Right atrium auricular region (tissue), 2 donors: ENCODE results near the gene AGPAT1. TPM values are rescaled to one million over a fixed set of nuclear protein-coding genes. Genes with fewer than 3 reads are reported as not detected.

Source experiments
- DNase-seq: peaks from one replicate; pipeline ENCODE4 v3.0.0-alpha.2; 2019; ENCODE audit warnings: low spot score
- H3K27ac ChIP-seq, 2 donors: fragments of 200-600 bp; sonication (generic); 1 replicate in 1 of 2; 2 replicates in 1 of 2; pipeline ENCODE4 v1.5.1; 2016 to 2019
- H3K27me3 ChIP-seq, 2 donors: fragments of 200-600 bp; sonication (generic); one replicate each; pipeline versions ENCODE4 v1.5.1 to v1.6.0; 2017 to 2019
- H3K36me3 ChIP-seq: fragments of 200-600 bp; sonication (generic); one replicate; pipeline ENCODE4 v1.5.1; 2016
- H3K4me1 ChIP-seq, 2 donors: fragments of 200-600 bp; sonication (generic); one replicate each; pipeline versions ENCODE4 v1.5.1 to v1.6.0; 2017 to 2019
- H3K4me3 ChIP-seq, 2 donors: fragments of 200-600 bp; sonication (generic); 1 replicate in 1 of 2; 2 replicates in 1 of 2; pipeline ENCODE4 v1.5.1; 2017 to 2019; ENCODE audit warnings: mild to moderate bottlenecking in 1 of 2, moderate library complexity in 1 of 2
- H3K9me3 ChIP-seq, 2 donors: fragments of 200-600 bp; sonication (generic); one replicate each; pipeline ENCODE4 v1.5.1; 2019
- CTCF ChIP-seq, 2 donors: fragments of 200-600 bp; sonication (generic); IDR thresholded peaks; one replicate each; pipeline ENCODE4 v1.5.1; 2019; ENCODE audit warnings: antibody characterized with exemption in 2 of 2
- total RNA-seq, 2 donors: library from RNA; depleted of rRNA; stranded (reverse); fragments of >200 nt; gene quantifications; one replicate each; pipeline ENCODE4 v1.1.0, GENCODE V29; 2016

The AGPAT1 gene
- total RNA-seq, 2 donors from 2014 or later, result 59.6 to 77.1 TPM

DNA sequence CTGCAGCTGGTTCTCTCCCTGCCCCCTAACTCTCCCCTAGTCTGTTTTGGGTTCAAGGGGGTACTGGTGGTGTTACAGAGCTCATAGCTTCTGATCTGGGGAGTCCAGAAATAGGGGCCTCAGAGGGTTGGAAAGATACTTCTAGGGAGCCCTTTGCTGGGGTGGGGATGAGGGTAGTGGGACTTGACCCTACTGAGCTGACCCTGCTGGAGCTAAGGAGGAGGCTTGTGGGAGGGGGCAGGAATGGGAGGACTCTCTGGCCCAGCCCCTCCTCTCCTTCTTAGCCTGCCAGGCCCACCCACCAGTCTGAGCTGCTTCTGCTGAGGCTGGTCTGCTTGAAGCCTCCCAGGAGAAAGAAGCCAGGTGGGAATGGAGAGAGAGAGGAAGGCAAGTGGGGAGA, 11.6 kb downstream of the AGPAT1 start, which contains the start of gene EGFL8:
EGFL8 (plus strand) TSS at position 301 of the 400 bp plus-strand sequence. CDS start 1,571 bp downstream, outside the sequence.
- Histone ChIP-seq H3K9me3 (no peaks in the 10 kb centered on the region), H3K36me3 (peaks cover 63% of the 10 kb centered on the region), H3K27me3 (no peaks in the 10 kb centered on the region), H3K4me1 (no peaks in the 10 kb centered on the region), H3K27ac (peak within 1 kb of the TSS; percentile 35 to 51), H3K4me3 (no peak within 1 kb of the TSS)
- DNase-seq, result no peak
- TF ChIP-seq CTCF (IDR thresholded peaks at IDR 0.05), result no peak

- Histone ChIP-seq H3K4me3 (no peak overlapping the region), H3K27ac (peak overlapping the region; percentile 35 to 51), H3K36me3 (peaks cover 62% of the 10 kb centered on the region), H3K4me1 (no peaks in the 10 kb centered on the region), H3K27me3 (no peaks in the 10 kb centered on the region), H3K9me3 (no peaks in the 10 kb centered on the region)
- no peak for TF ChIP-seq CTCF (IDR thresholded peaks at IDR 0.05)
- no peak for DNase-seq
Measured at GRCh38 chr6:32163559-32164258, 12.2 kb downstream of the AGPAT1 start.

- Histone ChIP-seq H3K4me1 (peaks cover 0 to 20% of the 10 kb centered on the region in 2 donors), H3K27me3 (no peaks in the 10 kb centered on the region), H3K4me3 (no peak overlapping the region), H3K9me3 (no peaks in the 10 kb centered on the region), H3K36me3 (peaks cover 49% of the 10 kb centered on the region), H3K27ac (no peak overlapping the region)
- no peak for DNase-seq
- no peak for TF ChIP-seq CTCF (IDR thresholded peaks at IDR 0.05)
Measured at GRCh38 chr6:32158052-32158451, 17.8 kb downstream of the AGPAT1 start.

DNA sequence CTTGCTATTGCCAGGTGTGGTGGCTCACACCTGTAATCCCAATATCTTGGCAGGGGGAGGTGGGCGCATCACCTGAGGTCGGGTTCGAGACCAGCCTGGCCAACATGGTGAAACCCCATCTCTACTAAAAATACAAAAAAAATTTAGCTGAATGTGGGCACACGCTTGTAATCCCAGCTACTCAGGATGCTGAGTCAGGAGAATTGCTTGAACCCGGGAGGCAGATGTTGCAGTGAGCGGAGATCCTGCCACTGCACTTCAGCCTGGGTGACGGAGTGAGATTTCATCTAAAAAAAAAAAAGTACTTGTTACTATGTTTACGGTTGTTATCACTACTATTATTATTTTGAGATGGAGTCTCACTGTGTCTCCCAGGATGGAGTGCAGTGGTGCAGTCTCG, 19.0 kb downstream of the AGPAT1 start:
- H3K36me3 ChIP-seq, result peaks cover 41% of the 10 kb centered on the region

GRCh38 chr6:32154514-32155161, 21.2 kb downstream of the AGPAT1 start:
- no peaks in the 10 kb centered on the region for H3K9me3 ChIP-seq
- no peaks in the 10 kb centered on the region for H3K27me3 ChIP-seq
- DNase-seq, result peak; percentile 70
- TF ChIP-seq CTCF (IDR thresholded peaks at IDR 0.05), result peak; percentile 14 to 72
- peaks cover 37% of the 10 kb centered on the region for H3K36me3 ChIP-seq
- peak overlapping the region; percentile 71 to 72 for H3K4me3 ChIP-seq
- H3K27ac ChIP-seq, result peak overlapping the region; percentile 90 to 92
- peaks cover 0 to 36% of the 10 kb centered on the region in 2 donors for H3K4me1 ChIP-seq

More for the DNA sequence above, 19.0 kb downstream of the AGPAT1 start:
- no peak for DNase-seq
- TF ChIP-seq CTCF (IDR thresholded peaks at IDR 0.05), result no peak
- H3K4me1 ChIP-seq, result peaks cover 0 to 31% of the 10 kb centered on the region in 2 donors
- no peaks in the 10 kb centered on the region for H3K9me3 ChIP-seq
- no peak overlapping the region for H3K4me3 ChIP-seq
- H3K27me3 ChIP-seq, result no peaks in the 10 kb centered on the region
- no peak overlapping the region for H3K27ac ChIP-seq
